HEK293 (cell line): Measurements from ENCODE around the gene CEP72.

Experiments used
- CTCF ChIA-PET: fragments of 350-600 bp; formaldehyde crosslinking; extraction: SDS; loops from one replicate; lab custom pipeline; 2021; ENCODE audit warnings: antibody characterized with exemption; lab: Yijun Ruan, JAX
- POLR2A ChIA-PET: fragments of 300-600 bp; formaldehyde crosslinking; extraction: SDS; loops from one replicate; lab custom pipeline; 2020; ENCODE audit warnings: antibody characterized with exemption, inconsistent platforms; lab: Yijun Ruan, JAX
- H3K27ac ChIP-seq: fragments of 200-500 bp; sonication (Bioruptor generic); 2 replicates; pipeline ENCODE4 v1.5.1; 2014; ENCODE audit warnings: low read depth, low read length, control low read depth, inconsistent platforms; ENCODE audit errors: extremely low read depth
- H3K36me3 ChIP-seq, 2 experiments: fragments of 200-500 bp in 1 of 2; sonication (Bioruptor generic) in 1 of 2; 1 replicate in 1 of 2; 2 replicates in 1 of 2; pipeline ENCODE4 v1.5.1; 2014 to 2017; ENCODE audit warnings: inconsistent platforms in 2 of 2, low read length in 2 of 2; ENCODE audit not compliant: control insufficient read depth in 2 of 2, insufficient read depth in 1 of 2
- H3K4me1 ChIP-seq: fragments of 200-500 bp; sonication (Bioruptor generic); 2 replicates; pipeline ENCODE4 v1.5.1; 2014; ENCODE audit warnings: mild to moderate bottlenecking, low read length, inconsistent platforms; ENCODE audit not compliant: control insufficient read depth, insufficient read depth
- H3K4me3 ChIP-seq: 2 replicates; pipeline ENCODE4 v1.5.1; 2011; ENCODE audit warnings: low read depth, mild to moderate bottlenecking, control low read depth, low read length, moderate library complexity
- H3K9me3 ChIP-seq: fragments of 200-500 bp; sonication (Bioruptor generic); 2 replicates; pipeline ENCODE4 v1.5.1; 2014; ENCODE audit warnings: low read depth, low read length, inconsistent platforms; ENCODE audit not compliant: control insufficient read depth, insufficient read depth
- GLIS2 ChIP-seq: fragments of 450-650 bp; formaldehyde crosslinking; IDR thresholded peaks from 2 replicates; pipeline ENCODE4 v1.5.1; 2016; ENCODE audit warnings: missing biosample characterization, missing genetic modification characterization
- PRDM10 ChIP-seq: fragments of 450-650 bp; formaldehyde crosslinking; IDR thresholded peaks from 2 replicates; pipeline ENCODE4 v1.5.1; 2016; ENCODE audit warnings: missing biosample characterization, missing genetic modification characterization
- SALL2 ChIP-seq: fragments of 450-650 bp; formaldehyde crosslinking; IDR thresholded peaks from 2 replicates; pipeline ENCODE4 v1.5.0; 2017; ENCODE audit warnings: missing biosample characterization, mild to moderate bottlenecking, missing genetic modification characterization, borderline replicate concordance
- SCRT1 ChIP-seq: fragments of 450-650 bp; formaldehyde crosslinking; IDR thresholded peaks from 2 replicates; pipeline ENCODE4 v1.5.1; 2016; ENCODE audit warnings: missing biosample characterization, missing genetic modification characterization, borderline replicate concordance
- SP3 ChIP-seq: fragments of 450-650 bp; formaldehyde crosslinking; IDR thresholded peaks from 2 replicates; pipeline ENCODE4 v1.5.1; 2016; ENCODE audit warnings: missing biosample characterization, missing genetic modification characterization
- ZBTB10 ChIP-seq: fragments of 450-650 bp; formaldehyde crosslinking; IDR thresholded peaks from 2 replicates; pipeline ENCODE4 v1.5.1; 2016; ENCODE audit warnings: missing biosample characterization, missing genetic modification characterization
- ZNF133 ChIP-seq: fragments of 450-650 bp; formaldehyde crosslinking; IDR thresholded peaks from 2 replicates; pipeline ENCODE4 v1.5.1; 2016; ENCODE audit warnings: missing biosample characterization, missing genetic modification characterization
- ZNF148 ChIP-seq: fragments of 450-650 bp; formaldehyde crosslinking; IDR thresholded peaks from 2 replicates; pipeline ENCODE4 v1.5.0; 2017; ENCODE audit warnings: missing biosample characterization, missing genetic modification characterization, borderline replicate concordance
- ZNF157 ChIP-seq: fragments of 450-650 bp; formaldehyde crosslinking; IDR thresholded peaks from 2 replicates; pipeline ENCODE4 v1.5.1; 2016; ENCODE audit warnings: missing biosample characterization, missing genetic modification characterization
- ZNF174 ChIP-seq: fragments of 450-650 bp; formaldehyde crosslinking; IDR thresholded peaks from 2 replicates; pipeline ENCODE4 v1.5.0; 2017; ENCODE audit warnings: missing biosample characterization, mild to moderate bottlenecking, missing genetic modification characterization
- ZNF280D ChIP-seq: fragments of 450-650 bp; formaldehyde crosslinking; IDR thresholded peaks from 2 replicates; pipeline ENCODE4 v1.5.1; 2016; ENCODE audit warnings: missing biosample characterization, missing genetic modification characterization
- ZNF292 ChIP-seq: fragments of 450-650 bp; formaldehyde crosslinking; IDR thresholded peaks from 2 replicates; pipeline ENCODE4 v1.5.1; 2016; ENCODE audit warnings: low read depth, missing biosample characterization, missing genetic modification characterization, borderline replicate concordance
- ZNF335 ChIP-seq: fragments of 450-650 bp; formaldehyde crosslinking; conservative IDR thresholded peaks from 2 replicates; pipeline ENCODE4 v1.5.1; 2016; ENCODE audit warnings: missing biosample characterization, missing genetic modification characterization
- ZNF394 ChIP-seq: fragments of 450-650 bp; formaldehyde crosslinking; IDR thresholded peaks from 2 replicates; pipeline ENCODE4 v1.5.1; 2016; ENCODE audit warnings: missing biosample characterization, missing genetic modification characterization, mild to moderate bottlenecking, moderate library complexity, borderline replicate concordance
- ZNF404 ChIP-seq: fragments of 450-650 bp; formaldehyde crosslinking; IDR thresholded peaks from 2 replicates; pipeline ENCODE4 v1.5.1; 2017; ENCODE audit warnings: missing biosample characterization, missing genetic modification characterization
- ZNF513 ChIP-seq: fragments of 450-650 bp; IDR thresholded peaks from 2 replicates; pipeline ENCODE4 v1.5.1; 2018; ENCODE audit warnings: missing biosample characterization, missing genetic modification characterization
- ZNF660 ChIP-seq: fragments of 450-650 bp; IDR thresholded peaks from 2 replicates; pipeline ENCODE4 v1.5.1; 2018; ENCODE audit warnings: missing biosample characterization, mild to moderate bottlenecking, missing genetic modification characterization
- ZNF677 ChIP-seq: fragments of 450-650 bp; IDR thresholded peaks from 2 replicates; pipeline ENCODE4 v1.5.0; 2018; ENCODE audit warnings: missing biosample characterization, mild to moderate bottlenecking, missing genetic modification characterization, moderate library complexity
- ZSCAN16 ChIP-seq: fragments of 450-650 bp; formaldehyde crosslinking; IDR thresholded peaks from 2 replicates; pipeline ENCODE4 v1.5.1; 2016; ENCODE audit warnings: missing biosample characterization, missing genetic modification characterization

Gene CEP72

GRCh38 chr5:668283-668995 is 56.3 kb downstream of the CEP72 start:
- H3K36me3 ChIP-seq = peaks cover 0 to 46% of the 10 kb centered on the region in 2 experiments; a peak in 1 of 3 replicates
- ChIA-PET CTCF (interaction anchor here (0.6 to 5.4 kb wide), 7 partner anchors 11 to 269 kb away, joined by 3 to 39 read pairs (median 6); no protein-coding TSS in a partner anchor), POLR2A (no interaction called here)
- H3K4me1 ChIP-seq = peaks cover 16% of the 10 kb centered on the region
- no peak overlapping the region for H3K4me3 ChIP-seq
- no peak for TF ChIP-seq ZNF280D (tag by site-specific recombination)
- TF ChIP-seq ZNF292 (tag by site-specific recombination) = no peak
- no peak for TF ChIP-seq ZNF157 (tag by site-specific recombination)
- TF ChIP-seq ZNF513 (tag by site-specific recombination) = no peak
- TF ChIP-seq SALL2 (tag by site-specific recombination) = no peak
- no peak for TF ChIP-seq ZNF174 (tag by site-specific recombination)
- TF ChIP-seq ZNF660 (tag by site-specific recombination) = no peak
- TF ChIP-seq ZNF394 = no peak
- no peak for TF ChIP-seq ZSCAN16 (tag by site-specific recombination)
- TF ChIP-seq PRDM10 (tag by site-specific recombination) = no peak
- no peak for TF ChIP-seq ZNF335
- TF ChIP-seq ZBTB10 = no peak
- no peak for TF ChIP-seq ZNF148 (tag by site-specific recombination)
- no peak for TF ChIP-seq SCRT1 (tag by site-specific recombination)
- TF ChIP-seq ZNF677 (tag by site-specific recombination) = no peak
- no peak for TF ChIP-seq GLIS2 (tag by site-specific recombination)
- TF ChIP-seq SP3 (tag by site-specific recombination) = no peak
- no peak for TF ChIP-seq ZNF404
- TF ChIP-seq ZNF133 = no peak
- no peaks in the 10 kb centered on the region for H3K9me3 ChIP-seq
- no peak overlapping the region; the same call in 1 of the 2 replicates for H3K27ac ChIP-seq
